GM03348 (cell line): ENCODE results near the gene KCTD1.

ENCODE experiments used
- DNase-seq: peaks from one replicate; pipeline ENCODE4 v3.0.0; 2012; ENCODE audit warnings: low spot score

KCTD1 gene

DNA sequence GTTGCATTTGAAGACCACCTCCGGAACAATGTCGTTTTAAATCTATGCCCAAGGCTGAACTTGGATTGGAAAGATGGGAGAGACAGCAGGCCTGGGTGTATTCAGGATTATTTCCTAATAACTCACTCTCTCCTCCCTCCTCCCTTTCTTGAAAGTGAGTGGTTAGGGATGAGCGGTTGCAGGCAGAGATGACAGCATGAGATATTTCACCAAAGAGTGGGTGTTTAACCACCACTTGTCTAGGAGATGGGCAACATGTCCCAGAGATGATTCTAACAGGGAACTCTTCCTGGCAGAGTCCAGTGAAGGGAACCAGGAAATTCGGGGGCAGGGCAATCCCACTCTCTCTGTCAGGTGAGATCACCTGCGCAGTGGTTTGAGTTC lies 123.2 kb downstream of the KCTD1 start:
- DNase-seq: peak; percentile 77

DNA sequence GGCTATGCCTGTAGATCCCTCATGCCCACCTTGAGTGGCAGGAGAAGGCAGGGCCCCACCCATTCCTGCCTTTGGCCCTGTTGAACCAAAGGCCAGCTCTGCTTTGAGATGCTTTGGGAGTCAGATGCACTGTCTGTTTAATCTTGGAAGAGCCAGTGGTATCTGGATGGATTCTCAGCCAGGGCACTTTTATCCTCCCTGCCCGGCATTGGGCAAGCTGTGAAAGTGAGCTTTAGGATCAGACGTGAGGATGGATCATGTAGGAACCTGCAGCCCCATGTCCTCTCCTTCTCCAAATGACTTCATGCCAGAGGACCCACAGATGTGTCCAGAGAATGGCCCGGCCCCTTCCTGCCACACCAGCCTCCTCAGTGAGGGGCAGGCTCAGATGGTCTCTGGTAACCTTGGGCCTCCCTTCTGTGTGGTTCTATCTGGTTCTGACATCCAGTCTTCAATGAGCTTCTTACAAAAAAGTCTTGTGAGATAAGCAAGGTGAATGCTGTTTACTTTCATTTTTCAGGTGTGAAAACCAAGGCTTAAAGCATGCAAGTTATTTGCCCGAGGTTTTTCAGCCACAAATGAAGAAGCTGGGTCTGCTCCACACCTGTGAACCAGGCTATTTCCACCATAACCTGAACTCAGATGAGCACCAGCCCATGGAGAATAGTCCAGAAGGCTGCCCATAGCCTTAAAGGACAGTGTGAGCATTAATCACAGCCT lies 123.8 kb downstream of the KCTD1 start:
- no peak for DNase-seq

DNA sequence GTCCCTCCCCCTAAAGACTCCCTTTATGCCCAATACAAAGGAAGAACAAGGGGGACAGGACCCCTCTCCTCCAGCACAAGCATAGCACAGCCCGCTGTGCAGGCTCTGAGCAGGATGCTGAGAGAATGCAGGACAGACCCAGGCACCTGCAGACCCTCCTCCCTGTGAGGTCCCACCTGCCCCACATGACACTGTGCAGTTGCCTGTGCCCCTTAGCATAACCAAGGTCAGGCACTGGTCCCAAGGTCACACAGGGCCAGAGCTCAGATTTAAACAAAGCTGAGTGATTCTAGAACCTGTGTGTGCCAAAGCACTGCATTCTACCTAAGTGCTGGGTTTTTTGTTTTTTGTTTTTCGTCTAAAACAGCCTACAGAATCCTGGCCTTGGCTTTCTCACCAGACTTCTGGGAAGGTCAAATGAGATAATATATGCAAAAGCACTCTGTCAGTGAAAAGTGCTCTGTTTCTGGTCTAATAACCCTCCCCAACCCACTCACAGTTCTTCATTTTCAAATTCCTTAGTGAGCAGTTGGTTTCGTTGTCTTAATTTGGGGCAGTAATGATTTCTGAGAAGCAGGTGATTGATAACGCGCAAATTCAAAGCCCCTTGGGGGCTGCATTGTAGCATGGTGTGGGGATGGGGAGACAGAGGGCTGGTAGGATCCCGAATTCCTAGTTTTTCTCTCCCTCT lies 125.7 kb downstream of the KCTD1 start:
- no peak for DNase-seq

DNA sequence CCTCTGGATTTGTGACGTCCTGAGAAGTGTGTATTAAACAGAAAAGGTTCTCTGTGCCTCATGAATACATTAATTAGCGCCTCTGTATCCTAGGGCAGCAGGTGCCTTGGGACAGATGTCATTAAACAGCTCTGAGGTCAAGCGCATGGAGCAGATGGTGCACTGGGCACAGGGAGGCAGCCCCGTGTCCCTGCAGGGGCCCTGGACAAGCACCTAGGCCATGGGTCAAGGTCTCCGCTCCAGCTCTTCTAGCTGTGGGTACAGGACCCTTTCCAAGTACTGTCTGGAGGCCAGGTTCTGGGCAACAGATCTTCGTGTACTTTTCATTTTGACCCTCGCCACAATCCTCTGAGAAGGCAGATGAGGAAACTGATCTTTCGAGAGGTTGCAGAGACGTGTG lies 126.4 kb downstream of the KCTD1 start:
- no peak for DNase-seq

DNA sequence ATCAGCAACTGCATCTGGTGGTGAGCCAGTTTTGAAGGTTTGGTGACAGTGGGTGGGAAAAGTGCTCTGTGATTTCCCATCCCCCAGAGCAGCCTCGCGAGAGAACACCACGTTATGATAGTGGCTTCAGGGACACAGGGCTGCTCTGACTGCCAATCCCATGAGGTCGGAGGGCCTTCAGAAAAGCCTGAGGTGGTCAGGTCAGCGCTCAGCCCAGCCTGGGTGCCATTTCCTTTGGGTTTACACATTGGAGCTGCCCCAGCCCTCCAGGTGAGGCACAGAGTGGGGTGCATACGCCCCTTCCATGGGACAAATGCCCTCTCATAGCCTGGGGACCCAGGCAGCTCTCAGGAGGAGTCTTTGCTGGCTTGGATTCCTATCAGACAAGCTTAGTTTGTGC lies 126.8 kb downstream of the KCTD1 start:
- DNase-seq: no peak

DNA sequence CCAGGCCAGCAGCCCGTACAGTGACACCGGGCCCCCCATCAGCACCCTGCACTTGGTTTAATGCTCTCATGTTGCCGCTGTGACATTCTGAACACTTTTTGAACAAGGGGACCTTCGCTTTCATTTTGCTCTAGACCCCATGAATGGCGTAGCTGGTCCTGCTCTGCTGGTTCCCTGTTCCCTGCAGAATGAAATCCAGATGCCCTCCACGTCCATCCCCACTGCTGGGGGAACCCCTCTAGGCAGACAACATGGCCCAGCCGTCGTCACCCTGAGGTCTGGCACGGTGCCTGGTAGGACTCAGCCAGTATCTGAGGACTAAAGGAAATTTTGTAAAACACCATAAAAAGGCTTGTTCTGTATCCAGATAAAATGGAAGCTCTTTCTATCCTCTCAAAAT lies 128.6 kb downstream of the KCTD1 start:
- peak; percentile 30 for DNase-seq

DNA sequence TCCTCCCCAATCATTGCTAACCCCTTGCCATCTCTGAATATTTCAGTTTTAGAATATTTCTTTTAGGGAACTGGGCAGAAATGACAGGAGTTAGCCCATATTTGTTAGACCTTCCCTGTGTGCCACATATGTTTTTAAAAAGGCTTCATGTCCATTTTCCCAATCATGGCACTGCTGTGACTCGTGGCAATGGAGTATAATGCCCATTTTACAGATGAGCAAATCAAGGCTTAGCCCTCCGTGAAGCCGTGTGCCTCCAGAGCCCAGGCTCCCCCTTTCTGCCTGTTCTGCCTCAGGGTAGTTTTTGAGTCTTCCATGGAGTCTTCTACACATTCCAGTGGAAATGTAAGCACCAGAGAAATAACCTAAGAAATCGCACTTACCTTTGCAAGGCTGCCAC lies 130.1 kb downstream of the KCTD1 start:
- no peak for DNase-seq

DNA sequence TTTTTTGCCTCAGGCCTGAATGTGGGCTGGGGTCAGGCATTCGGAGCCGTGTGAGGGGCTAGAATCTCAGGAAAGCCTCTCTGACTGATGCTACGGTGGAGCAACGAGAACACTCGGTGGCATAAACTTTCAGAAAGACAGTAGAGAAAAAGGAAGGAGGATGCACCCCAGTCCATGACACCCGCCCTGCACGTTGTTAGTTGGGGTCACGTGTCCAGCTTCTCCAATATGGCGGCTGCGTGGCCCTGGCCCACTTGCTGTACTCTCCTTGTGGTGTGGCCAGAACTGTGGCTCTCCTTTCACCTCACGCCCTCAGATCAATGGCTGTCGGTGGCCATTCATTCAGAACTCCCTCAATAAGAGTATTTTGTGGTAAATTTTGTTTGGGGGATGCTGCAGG lies 131.2 kb downstream of the KCTD1 start:
- no peak for DNase-seq

DNA sequence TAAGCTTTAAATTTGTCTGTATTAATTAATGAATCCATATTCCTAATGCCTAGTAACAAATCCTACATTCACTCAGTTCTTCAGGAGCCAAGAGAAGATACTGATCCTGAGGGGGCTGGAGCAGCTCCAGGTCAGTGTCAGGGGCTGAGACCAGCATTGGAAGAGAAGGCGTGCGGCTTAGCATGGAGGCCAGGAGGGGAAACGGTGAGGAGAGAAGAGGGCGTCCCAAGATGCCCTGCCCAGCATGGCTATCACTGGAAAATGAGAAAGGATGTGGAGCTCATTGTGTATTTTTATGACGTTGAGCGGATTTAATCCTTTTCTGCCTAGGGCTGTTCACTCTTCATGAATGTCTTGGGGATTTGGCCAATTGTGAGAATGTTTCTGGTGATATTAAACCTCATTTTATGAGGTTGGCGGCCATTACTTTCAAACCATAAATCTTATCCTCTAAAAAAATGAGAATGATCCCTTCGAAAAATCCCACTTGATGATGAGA lies 131.7 kb downstream of the KCTD1 start:
- DNase-seq: no peak

DNA sequence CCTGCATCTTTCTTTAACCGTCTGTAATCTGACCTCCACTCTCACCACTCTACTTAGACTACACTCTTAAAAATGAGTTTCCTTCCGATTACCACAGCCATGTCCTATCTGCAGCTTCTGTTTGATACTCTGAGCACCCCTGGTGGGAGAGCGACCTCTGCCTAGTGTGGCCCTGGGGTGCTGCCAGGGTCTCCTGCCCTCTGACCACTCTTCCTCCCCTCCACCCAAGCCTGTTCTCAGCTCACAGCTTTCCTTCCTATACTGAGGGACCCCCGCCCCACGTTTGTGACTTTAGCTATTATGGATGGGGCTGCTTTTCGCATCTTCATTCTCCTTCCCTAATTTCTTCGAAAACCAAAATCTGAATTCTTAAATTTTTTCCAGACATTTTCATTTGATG lies 132.7 kb downstream of the KCTD1 start:
- DNase-seq: no peak

DNA sequence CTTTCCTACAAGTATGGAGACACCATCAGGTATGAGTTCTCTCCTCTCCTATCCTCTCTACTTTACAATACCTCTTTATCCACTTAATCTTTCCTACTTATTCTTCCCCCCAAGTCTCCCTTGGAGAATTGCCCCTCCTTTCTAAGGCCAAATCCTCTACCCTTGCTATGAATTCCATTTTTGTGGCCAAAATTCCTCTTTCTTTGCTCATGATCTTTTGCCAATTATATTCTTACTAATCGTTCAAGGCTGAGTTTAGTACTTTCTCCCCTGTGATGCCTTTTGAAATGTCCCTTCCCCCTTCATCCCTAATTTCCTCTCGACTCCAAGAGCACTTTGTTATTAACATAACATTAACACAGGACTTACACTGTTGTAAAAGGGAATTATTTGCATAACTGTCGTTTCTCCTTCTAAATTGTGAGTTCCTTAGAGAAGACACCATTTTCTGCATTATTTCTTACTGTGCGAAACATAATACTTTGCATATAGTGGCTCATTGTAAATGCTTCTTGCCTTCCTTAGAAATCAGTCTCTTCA lies 133.4 kb downstream of the KCTD1 start:
- peak; percentile 40 for DNase-seq

DNA sequence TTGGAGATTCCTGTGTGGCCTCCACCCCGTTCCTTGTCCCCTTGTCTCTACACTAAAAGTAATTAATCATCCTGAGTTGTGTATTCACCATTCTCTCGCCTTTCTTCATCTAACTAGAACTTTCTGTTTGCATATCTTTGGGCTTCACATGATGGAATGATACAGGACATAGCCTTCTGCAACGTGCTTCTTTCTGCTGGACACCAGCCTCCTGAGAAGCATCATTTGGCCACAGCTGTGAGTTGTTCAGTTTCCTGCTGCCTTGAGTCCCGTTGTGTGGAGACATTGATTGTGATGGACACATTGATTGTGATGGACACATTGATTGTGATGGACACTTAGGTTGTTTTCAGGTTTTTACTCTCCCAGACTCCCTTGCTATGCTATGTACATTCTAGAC lies 139.3 kb downstream of the KCTD1 start:
- DNase-seq: no peak

DNA sequence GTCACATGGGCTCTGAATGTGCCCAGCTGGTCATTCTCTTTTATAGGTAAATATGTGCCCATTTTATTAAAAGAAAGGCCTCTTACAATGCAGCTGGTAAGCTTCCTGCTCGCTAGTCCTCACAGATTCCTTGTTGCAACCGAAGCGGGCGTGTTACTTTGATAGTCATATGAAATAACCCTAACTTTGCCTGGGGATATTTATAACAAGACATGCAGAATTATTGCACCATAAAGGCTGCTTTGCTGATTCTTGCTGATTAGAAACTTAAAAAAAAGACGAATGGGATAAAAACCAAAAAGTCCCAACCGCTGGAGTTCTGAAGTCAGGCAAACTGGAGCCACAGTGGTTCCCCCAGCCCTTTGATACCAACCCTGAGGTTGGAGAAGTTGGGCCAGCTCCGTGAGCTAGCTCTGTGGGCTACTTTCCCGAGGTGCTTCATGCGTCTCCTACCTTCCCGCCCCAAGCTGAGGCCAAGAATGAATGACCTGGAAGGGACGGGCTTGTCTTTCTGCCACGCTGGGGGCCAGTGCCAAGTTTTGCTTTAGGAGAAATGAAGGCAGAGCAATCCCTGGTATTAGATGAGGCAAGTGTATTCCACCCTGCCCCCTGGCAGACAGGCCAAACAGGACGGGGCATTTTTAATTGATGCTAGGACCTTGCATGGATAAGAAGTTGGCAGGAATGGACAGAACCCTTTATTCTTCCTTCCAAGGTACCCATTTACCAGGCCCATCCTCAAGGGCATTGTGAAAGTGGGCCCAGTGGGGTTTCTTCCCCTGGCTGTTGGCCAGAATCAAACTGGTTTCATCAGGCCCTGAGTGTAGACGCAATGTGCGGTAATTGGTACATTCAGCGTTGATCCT lies 140.4 kb downstream of the KCTD1 start:
- no peak for DNase-seq

DNA sequence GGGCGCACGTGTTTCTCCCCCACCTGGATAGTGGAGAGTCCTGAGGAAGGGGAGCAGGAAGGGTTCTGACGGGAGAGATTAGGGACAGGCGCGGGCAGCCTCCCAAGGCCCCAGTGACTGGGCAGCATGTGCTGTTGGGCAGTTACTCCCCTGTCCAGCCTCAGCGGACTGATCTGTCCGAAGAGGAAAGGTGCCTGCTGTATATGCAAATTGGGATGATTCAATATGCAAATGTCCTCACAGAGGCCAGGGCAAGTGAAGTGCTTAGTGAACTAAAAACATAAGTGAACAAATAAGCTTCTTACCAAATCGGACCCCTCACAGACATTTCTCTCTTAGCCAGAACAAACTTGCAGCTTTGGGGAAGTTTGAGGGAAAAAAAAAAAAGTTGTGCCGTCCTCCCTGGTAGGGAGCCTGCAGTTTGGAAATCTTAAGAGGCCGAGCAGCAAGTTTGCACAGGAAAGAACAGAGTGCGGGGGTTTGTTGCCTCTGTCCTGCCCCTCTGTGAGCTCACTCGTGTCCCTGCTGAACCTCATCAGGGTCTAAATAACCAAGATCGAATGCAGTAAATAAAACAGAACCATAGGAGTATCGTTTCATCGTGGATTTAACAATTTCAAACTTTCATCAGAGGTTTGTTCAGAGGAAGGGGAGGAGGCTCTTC lies 141.4 kb downstream of the KCTD1 start:
- no peak for DNase-seq

DNA sequence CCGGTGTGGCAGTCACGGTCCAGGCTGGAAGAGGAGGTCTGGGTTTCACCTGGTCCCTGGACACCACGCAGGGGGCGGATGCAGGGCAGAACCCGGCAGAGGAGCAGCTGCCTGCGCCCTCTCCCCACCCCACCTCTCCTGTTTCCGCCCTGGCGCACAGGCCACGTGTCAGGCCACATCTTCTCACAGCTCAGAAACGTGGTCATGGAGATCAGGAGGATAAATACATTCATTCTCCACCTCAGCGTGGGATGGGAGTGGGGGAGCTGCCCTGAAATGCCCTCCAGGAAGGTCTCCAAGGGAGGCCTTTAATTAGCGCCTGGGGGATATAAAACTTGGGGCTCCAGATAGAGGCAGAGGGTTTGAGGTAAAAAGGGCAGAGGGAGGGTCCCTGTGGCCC lies 142.0 kb downstream of the KCTD1 start:
- DNase-seq: no peak

DNA sequence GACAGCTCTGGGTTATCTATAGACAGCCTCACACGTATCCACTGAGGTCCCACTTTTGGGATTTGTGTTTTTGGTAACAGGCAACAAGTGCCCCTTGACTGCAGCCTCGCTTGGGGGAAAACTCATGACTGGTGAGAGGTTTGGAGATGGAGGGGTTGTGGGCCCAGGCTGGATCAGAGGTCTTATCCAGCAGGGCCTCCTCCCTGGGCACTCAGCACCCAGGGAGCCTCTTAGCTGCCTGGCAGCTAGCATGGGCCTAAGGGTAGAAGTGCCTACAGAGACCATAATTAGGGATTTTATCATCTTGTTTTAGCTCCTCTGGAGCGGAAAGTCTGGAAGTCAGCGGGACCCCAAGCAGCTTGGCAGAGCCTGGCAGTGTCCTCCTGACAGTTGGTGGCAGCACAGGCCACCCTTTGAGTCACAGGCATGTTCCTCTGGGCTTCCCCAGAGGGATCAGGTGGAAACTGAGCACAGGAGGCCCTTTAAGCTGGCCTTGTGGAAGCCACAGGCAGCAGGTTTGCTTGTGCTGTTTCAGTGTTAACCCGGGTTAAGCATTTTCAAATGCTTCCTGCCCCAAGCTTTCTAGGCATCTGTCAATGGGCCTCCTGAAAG lies 143.1 kb downstream of the KCTD1 start:
- DNase-seq: peak; percentile 71
